Neural progenitor cell (in vitro differentiated cells): ENCODE data around the gene TBC1D4.

Experiments used
- EZH2phosphoT487 ChIP-seq: fragments of 200-600 bp; sonication (generic); IDR thresholded peaks from 2 replicates; pipeline ENCODE4 v1.6.1; 2017; ENCODE audit warnings: antibody characterized with exemption
- TF ChIP-seq, protein P1 (sequence below): fragments of 200-600 bp; sonication (generic); IDR thresholded peaks from 2 replicates; pipeline ENCODE4 v1.5.1; 2017; ENCODE audit warnings: antibody characterized with exemption, mild to moderate bottlenecking

DNA sequence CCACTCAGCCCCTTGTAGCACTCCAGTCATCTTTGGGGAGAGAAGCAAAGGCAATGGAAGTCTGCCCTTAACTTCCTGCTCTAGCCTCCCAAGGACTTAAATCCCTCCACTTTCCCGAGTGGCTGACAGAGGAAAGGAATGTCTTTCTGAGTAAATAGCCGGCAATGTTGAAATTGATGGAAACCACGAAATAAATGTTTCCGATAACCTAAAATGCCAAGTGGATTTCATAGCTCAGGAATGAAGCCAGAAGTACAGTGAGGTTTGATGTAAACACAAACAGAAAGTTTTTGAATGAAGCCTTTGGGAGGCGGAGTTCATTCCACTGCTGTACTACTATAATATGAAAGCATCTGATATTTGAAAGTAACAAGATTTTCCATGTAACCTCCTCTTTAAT lies 14.0 kb upstream of the TBC1D4 start:
- no peak for TF ChIP-seq EZH2phosphoT487
- TF ChIP-seq, protein P1, sequence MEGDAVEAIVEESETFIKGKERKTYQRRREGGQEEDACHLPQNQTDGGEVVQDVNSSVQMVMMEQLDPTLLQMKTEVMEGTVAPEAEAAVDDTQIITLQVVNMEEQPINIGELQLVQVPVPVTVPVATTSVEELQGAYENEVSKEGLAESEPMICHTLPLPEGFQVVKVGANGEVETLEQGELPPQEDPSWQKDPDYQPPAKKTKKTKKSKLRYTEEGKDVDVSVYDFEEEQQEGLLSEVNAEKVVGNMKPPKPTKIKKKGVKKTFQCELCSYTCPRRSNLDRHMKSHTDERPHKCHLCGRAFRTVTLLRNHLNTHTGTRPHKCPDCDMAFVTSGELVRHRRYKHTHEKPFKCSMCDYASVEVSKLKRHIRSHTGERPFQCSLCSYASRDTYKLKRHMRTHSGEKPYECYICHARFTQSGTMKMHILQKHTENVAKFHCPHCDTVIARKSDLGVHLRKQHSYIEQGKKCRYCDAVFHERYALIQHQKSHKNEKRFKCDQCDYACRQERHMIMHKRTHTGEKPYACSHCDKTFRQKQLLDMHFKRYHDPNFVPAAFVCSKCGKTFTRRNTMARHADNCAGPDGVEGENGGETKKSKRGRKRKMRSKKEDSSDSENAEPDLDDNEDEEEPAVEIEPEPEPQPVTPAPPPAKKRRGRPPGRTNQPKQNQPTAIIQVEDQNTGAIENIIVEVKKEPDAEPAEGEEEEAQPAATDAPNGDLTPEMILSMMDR, result no peak
